AG09319 (cell line): ENCODE results near the gene ACACB.

Source experiments
- DNase-seq: peaks from one replicate; pipeline ENCODE4 v3.0.0-alpha.2; 2010; ENCODE audit warnings: low read depth; ENCODE audit errors: extremely low read depth
- CTCF ChIP-seq: IDR thresholded peaks from 2 replicates; pipeline ENCODE4 v1.5.1; 2011; ENCODE audit warnings: low read depth, mild to moderate bottlenecking, inconsistent platforms, low read length, moderate library complexity

The ACACB gene

GRCh38 chr12:109110988-109111495 lies 5.3 kb upstream of the ACACB start:
- no peak for TF ChIP-seq CTCF

GRCh38 chr12:109112720-109113465 lies 3.5 kb upstream of the ACACB start:
- DNase-seq = no peak
- TF ChIP-seq CTCF = no peak

More at GRCh38 chr12:109110988-109111495, 5.3 kb upstream of the ACACB start:
- DNase-seq = peak; percentile 59

- DNase-seq = no peak
Measured at GRCh38 chr12:109113661-109114321, 2.6 kb upstream of the ACACB start.

GRCh38 chr12:109114644-109115043 lies 1.7 kb upstream of the ACACB start:
- DNase-seq = no peak
- TF ChIP-seq CTCF = no peak

More at GRCh38 chr12:109113661-109114321, 2.6 kb upstream of the ACACB start:
- no peak for TF ChIP-seq CTCF

- no peak for TF ChIP-seq CTCF
- DNase-seq = no peak
Measured at GRCh38 chr12:109115404-109115757, 1.0 kb upstream of the ACACB start.

- no peak for DNase-seq
- TF ChIP-seq CTCF = no peak
Measured at GRCh38 chr12:109116611-109116949, 193 bp downstream of the ACACB start.

- no peak for DNase-seq
- no peak for TF ChIP-seq CTCF
Measured at GRCh38 chr12:109120095-109120494, 3.7 kb downstream of the ACACB start.
